ENCODE measurements around the gene ATXN1. TPM values are rescaled to one million over a fixed set of nuclear protein-coding genes. Genes with fewer than 3 reads are reported as not detected.

ATXN1 gene
- total RNA-seq, 1 experiment from 2014 or later, result 25.6 TPM

- peaks cover 4% of the 10 kb centered on the region for H3K4me1 ChIP-seq (ENCODE audit: insufficient read depth, low read length, poor library complexity, severe bottlenecking)
- DNase-seq (ENCODE audit: low spot score), result no peak
- H3K4me3 ChIP-seq (ENCODE audit: low read depth, low read length, poor library complexity, severe bottlenecking), result no peak overlapping the region
- no peak overlapping the region for H3K27ac ChIP-seq (ENCODE audit: low read depth, low read length, poor library complexity, severe bottlenecking)
- H3K9me3 ChIP-seq (ENCODE audit: low read depth, low read length, poor library complexity, severe bottlenecking), result no peaks in the 10 kb centered on the region
- intact Hi-C loops (cut with micrococcal nuclease; ENCODE audit: unreplicated experiment), result no loop called here
- ChIA-PET CTCF (no interaction called here), POLR2A (ENCODE audit: low non-redundant PET) (no interaction called here)
- no TSS peak for BruUV-seq (replicated peaks)
- H3K27me3 ChIP-seq (replicated peaks; ENCODE audit: insufficient read depth, low read depth, low read length, poor library complexity), result no peaks in the 10 kb centered on the region
- no peaks in the 10 kb centered on the region for H3K36me3 ChIP-seq (ENCODE audit: insufficient read depth, low read length, poor library complexity, severe bottlenecking)
- TF ChIP-seq EZH2 (IDR thresholded peaks at IDR 0.05; ENCODE audit: borderline replicate concordance, low read depth, low read length, poor library complexity, severe bottlenecking), result no peak
- TF ChIP-seq CTCF (conservative IDR thresholded peaks at IDR 0.05; ENCODE audit: low read depth, low read length), result no peak
Observed at GRCh38 chr6:16425881-16426615, 335.2 kb downstream of the ATXN1 start.

- TF ChIP-seq EZH2 (IDR thresholded peaks at IDR 0.05; ENCODE audit: borderline replicate concordance, low read depth, low read length, poor library complexity, severe bottlenecking) (no peak), CTCF (conservative IDR thresholded peaks at IDR 0.05; ENCODE audit: low read depth, low read length) (no peak)
- POLR2A ChIA-PET (ENCODE audit: low non-redundant PET), result no interaction called here
- BruUV-seq (replicated peaks), result no TSS peak
- Histone ChIP-seq H3K27ac (ENCODE audit: low read depth, low read length, poor library complexity, severe bottlenecking) (no peak overlapping the region), H3K4me3 (ENCODE audit: low read depth, low read length, poor library complexity, severe bottlenecking) (no peak overlapping the region), H3K27me3 (replicated peaks; ENCODE audit: insufficient read depth, low read depth, low read length, poor library complexity) (no peaks in the 10 kb centered on the region), H3K9me3 (ENCODE audit: low read depth, low read length, poor library complexity, severe bottlenecking) (no peaks in the 10 kb centered on the region), H3K36me3 (ENCODE audit: insufficient read depth, low read length, poor library complexity, severe bottlenecking) (no peaks in the 10 kb centered on the region), H3K4me1 (ENCODE audit: insufficient read depth, low read length, poor library complexity, severe bottlenecking) (peaks cover 15% of the 10 kb centered on the region)
- DNase-seq (ENCODE audit: low spot score), result no peak
- intact Hi-C loops (cut with micrococcal nuclease; ENCODE audit: unreplicated experiment), result no loop called here
- CTCF ChIA-PET, result no interaction called here
Observed at GRCh38 chr6:16421462-16421960, 339.7 kb downstream of the ATXN1 start.

GRCh38 chr6:16420715-16421461 is 340.4 kb downstream of the ATXN1 start:
- Histone ChIP-seq H3K27me3 (replicated peaks; ENCODE audit: insufficient read depth, low read depth, low read length, poor library complexity) (no peaks in the 10 kb centered on the region), H3K27ac (ENCODE audit: low read depth, low read length, poor library complexity, severe bottlenecking) (no peak overlapping the region), H3K9me3 (ENCODE audit: low read depth, low read length, poor library complexity, severe bottlenecking) (no peaks in the 10 kb centered on the region), H3K36me3 (ENCODE audit: insufficient read depth, low read length, poor library complexity, severe bottlenecking) (no peaks in the 10 kb centered on the region), H3K4me1 (ENCODE audit: insufficient read depth, low read length, poor library complexity, severe bottlenecking) (peaks cover 15% of the 10 kb centered on the region), H3K4me3 (ENCODE audit: low read depth, low read length, poor library complexity, severe bottlenecking) (no peak overlapping the region)
- no peak for TF ChIP-seq EZH2 (IDR thresholded peaks at IDR 0.05; ENCODE audit: borderline replicate concordance, low read depth, low read length, poor library complexity, severe bottlenecking)
- TF ChIP-seq CTCF (conservative IDR thresholded peaks at IDR 0.05; ENCODE audit: low read depth, low read length), result no peak
- POLR2A ChIA-PET (ENCODE audit: low non-redundant PET), result no interaction called here
- CTCF ChIA-PET, result interaction anchor here (1.2 kb wide), 1 partner anchor 580 kb away, joined by 3 read pairs; no protein-coding TSS in a partner anchor
- no TSS peak for BruUV-seq (replicated peaks)
- DNase-seq (ENCODE audit: low spot score), result peak; percentile 54
- intact Hi-C loops (cut with micrococcal nuclease; ENCODE audit: unreplicated experiment), result no loop called here
